Uterus (tissue), 4 donors: Measurements from ENCODE around the gene RIIAD1. TPM values are rescaled to one million over a fixed set of nuclear protein-coding genes. Genes with fewer than 3 reads are reported as not detected.

ENCODE experiments used
- DNase-seq, 2 donors: peaks; one replicate each; pipeline ENCODE4 v3.0.0-alpha.2; 2019 to 2020
- H3K27ac ChIP-seq, 2 donors: fragments of 200-600 bp; sonication (generic); 1 replicate in 1 of 2; 2 replicates in 1 of 2; pipeline ENCODE4 v1.5.1; 2016 to 2018
- H3K27me3 ChIP-seq, 2 donors: fragments of 200-600 bp; sonication (generic); one replicate each; pipeline ENCODE4 v1.5.1; 2018 to 2019; ENCODE audit warnings: control low read depth in 1 of 2
- H3K36me3 ChIP-seq, 2 donors: fragments of 200-600 bp; sonication (generic); one replicate each; pipeline ENCODE4 v1.5.1; 2019; ENCODE audit warnings: control low read depth in 1 of 2
- H3K4me1 ChIP-seq, 2 donors: fragments of 200-600 bp; sonication (generic); one replicate each; pipeline ENCODE4 v1.5.1; 2018 to 2019; ENCODE audit warnings: control low read depth in 1 of 2
- H3K4me3 ChIP-seq, 2 donors: fragments of 200-600 bp; sonication (generic); 1 replicate in 1 of 2; 2 replicates in 1 of 2; pipeline ENCODE4 v1.5.1; 2018 to 2019; ENCODE audit warnings: mild to moderate bottlenecking in 1 of 2
- H3K9me3 ChIP-seq, 2 donors: fragments of 200-600 bp; sonication (generic); one replicate each; pipeline ENCODE4 v1.5.1; 2019; ENCODE audit warnings: control low read depth in 1 of 2
- POLR2A ChIP-seq, 2 donors: fragments of 450-650 bp; IDR thresholded peaks; one replicate each; pipeline ENCODE4 v1.6.1; 2016; ENCODE audit warnings: antibody characterized with exemption in 2 of 2, mild to moderate bottlenecking in 1 of 2, moderate library complexity in 1 of 2
- intact Hi-C: fragments of 100-400 bp; cut with DNase I; formaldehyde crosslinking; loops from one replicate; pipeline ENCODE4 v1.15.1; 2023; ENCODE audit warnings: low total_unique reads
- total RNA-seq, 4 donors: library from RNA; depleted of rRNA in 3 of 4; stranded (reverse); fragments of >200 nt in 3 of 4; gene quantifications; one replicate each; pipeline versions ENCODE4 v1.1.0 to v1.2.4, GENCODE V29; 2014 to 2023
- TF ChIP-seq, protein P1 (sequence below), 4 experiments: fragments of 200-600 bp in 2 of 4; fragments of 450-650 bp in 2 of 4; sonication (generic) in 2 of 4; IDR thresholded peaks; one replicate each; pipeline ENCODE4 v1.5.1; 2016 to 2019; ENCODE audit warnings: antibody characterized with exemption in 4 of 4, mild to moderate bottlenecking in 2 of 4, moderate library complexity in 1 of 4
- donor health status: DM: yes; HTN: yes; CAD: no.

Gene RIIAD1
- total RNA-seq, 4 donors from 2014 or later: 1.1 to 4.3 TPM; not detected in 2

DNA sequence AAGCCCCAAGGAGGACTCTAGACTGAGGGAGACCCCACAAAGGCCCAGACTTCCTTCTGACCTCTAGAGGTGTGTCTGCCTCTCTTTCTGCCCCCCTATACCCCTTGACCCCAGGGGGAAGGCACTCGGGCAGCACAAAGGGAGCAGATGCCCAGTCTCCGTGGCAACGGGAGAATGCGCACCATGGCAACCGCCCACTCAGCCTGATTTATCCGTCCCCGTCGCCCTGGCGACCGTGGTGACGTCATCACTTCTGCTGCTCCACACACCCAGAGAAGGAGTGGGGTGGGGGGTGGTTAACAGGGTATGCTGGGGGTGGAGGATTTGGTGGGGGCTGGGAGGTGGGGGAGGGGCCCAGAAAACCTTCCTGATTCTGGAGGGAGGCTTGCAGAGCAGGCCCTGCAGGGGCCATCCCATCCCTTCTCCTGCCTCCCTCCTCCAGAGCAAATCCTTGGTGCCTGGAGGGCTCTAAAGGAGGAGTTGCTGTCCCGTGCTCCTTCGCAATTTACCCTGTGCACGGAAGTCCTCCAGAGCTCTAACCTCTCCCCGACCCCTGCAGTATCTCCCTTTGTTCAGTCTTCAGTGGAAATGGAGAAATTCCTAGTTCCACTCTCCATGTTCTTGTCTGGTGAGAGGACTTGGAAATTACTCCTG lies 11.0 kb upstream of the RIIAD1 start:
- Histone ChIP-seq H3K4me3 (no peak overlapping the region), H3K4me1 (no peaks in the 10 kb centered on the region), H3K27ac (no peak overlapping the region), H3K36me3 (no peaks in the 10 kb centered on the region), H3K9me3 (no peaks in the 10 kb centered on the region), H3K27me3 (no peaks in the 10 kb centered on the region)
- intact Hi-C loops: no loop called here
- TF ChIP-seq POLR2A (IDR thresholded peaks at IDR 0.05): no peak
- TF ChIP-seq, protein P1, sequence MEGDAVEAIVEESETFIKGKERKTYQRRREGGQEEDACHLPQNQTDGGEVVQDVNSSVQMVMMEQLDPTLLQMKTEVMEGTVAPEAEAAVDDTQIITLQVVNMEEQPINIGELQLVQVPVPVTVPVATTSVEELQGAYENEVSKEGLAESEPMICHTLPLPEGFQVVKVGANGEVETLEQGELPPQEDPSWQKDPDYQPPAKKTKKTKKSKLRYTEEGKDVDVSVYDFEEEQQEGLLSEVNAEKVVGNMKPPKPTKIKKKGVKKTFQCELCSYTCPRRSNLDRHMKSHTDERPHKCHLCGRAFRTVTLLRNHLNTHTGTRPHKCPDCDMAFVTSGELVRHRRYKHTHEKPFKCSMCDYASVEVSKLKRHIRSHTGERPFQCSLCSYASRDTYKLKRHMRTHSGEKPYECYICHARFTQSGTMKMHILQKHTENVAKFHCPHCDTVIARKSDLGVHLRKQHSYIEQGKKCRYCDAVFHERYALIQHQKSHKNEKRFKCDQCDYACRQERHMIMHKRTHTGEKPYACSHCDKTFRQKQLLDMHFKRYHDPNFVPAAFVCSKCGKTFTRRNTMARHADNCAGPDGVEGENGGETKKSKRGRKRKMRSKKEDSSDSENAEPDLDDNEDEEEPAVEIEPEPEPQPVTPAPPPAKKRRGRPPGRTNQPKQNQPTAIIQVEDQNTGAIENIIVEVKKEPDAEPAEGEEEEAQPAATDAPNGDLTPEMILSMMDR (IDR thresholded peaks at IDR 0.05): no peak
- no peak for DNase-seq

DNA sequence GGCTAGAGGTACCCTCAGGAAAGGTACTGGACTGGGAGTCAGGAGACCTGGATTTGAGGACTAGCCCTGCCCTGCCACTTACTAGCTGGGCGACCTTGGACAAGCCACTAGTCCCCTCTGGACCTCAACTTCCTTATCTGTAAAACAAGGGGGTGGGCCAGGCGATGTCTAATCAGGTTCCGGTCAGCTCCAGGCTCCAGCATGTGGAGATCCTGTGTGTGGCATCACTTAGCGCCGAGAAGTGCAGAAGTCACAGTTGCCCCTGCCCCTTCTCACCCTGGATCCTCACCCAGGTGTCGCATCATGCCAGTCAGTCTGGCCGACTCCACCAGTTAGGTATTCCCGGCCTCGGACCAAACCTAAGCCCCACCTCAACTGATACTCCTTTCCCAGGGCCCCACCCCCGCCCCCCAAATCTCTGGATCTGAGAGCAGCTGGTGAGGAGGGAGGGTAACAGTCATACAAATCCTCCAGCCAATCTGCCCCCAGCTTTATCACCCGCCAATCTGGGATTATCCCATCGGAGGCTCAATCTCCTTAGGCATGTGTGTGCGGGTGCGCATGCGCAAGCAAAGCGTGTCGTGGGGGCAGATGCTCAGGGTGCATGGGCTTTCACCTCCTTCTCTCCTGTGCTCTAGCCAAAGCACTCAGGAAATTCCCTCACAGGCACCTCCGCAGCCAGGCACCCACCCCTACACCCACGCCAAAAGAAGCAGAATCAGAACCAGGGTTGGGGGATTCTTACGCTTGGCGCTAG lies 10.1 kb upstream of the RIIAD1 start:
- TF ChIP-seq, protein P1 (IDR thresholded peaks at IDR 0.05): no peak
- TF ChIP-seq POLR2A (IDR thresholded peaks at IDR 0.05): no peak
- no peaks in the 10 kb centered on the region for H3K9me3 ChIP-seq
- H3K4me1 ChIP-seq: no peaks in the 10 kb centered on the region
- DNase-seq: no peak
- no peaks in the 10 kb centered on the region for H3K36me3 ChIP-seq
- no peak overlapping the region for H3K27ac ChIP-seq
- intact Hi-C loops: no loop called here
- H3K4me3 ChIP-seq: no peak overlapping the region
- no peaks in the 10 kb centered on the region for H3K27me3 ChIP-seq

DNA sequence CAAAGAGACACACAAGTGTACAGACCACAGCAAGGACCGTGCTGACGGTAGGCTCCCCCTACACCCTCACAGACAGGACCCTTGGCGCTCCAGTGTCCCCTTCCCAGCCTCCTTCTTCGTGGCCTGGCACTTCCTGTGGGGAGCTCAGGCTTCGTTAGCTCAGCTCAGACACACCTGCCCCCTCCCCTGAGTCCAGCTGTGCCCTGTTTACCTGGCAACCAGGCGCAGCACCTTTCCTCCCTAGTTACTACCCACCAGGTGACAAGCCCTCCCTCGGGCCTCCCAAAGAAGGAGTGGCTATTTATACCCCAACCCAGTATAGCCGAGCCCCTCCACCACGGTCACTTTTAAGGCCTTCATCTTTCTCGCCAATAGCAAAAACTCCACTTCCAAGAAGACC lies 9.4 kb upstream of the RIIAD1 start:
- H3K4me1 ChIP-seq: no peaks in the 10 kb centered on the region
- DNase-seq: no peak
- intact Hi-C loops: no loop called here
- H3K36me3 ChIP-seq: no peaks in the 10 kb centered on the region
- no peaks in the 10 kb centered on the region for H3K9me3 ChIP-seq
- no peak overlapping the region for H3K4me3 ChIP-seq
- no peak overlapping the region for H3K27ac ChIP-seq
- no peak for TF ChIP-seq POLR2A (IDR thresholded peaks at IDR 0.05)
- TF ChIP-seq, protein P1 (IDR thresholded peaks at IDR 0.05): no peak
- no peaks in the 10 kb centered on the region for H3K27me3 ChIP-seq

DNA sequence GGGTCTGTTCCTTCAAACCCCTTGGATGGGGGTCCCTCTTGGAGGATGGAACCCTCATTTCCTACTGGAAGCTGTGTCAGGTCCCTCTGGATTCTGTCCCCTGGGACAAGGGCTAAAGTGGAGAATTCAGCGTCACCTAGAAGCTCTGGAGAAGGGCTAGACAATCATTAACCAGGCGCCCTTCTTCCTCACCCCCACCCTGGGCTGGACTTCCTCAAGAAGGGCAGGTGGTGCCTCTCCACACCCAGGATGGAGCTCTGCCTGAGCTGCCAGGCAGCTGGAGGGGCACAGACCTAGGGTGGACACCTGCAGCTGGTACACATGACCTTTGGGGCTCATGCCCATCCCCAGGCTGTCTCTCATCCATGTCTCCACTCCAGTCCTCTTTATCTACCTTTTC lies 8.3 kb upstream of the RIIAD1 start:
- Histone ChIP-seq H3K9me3 (no peaks in the 10 kb centered on the region), H3K4me1 (no peaks in the 10 kb centered on the region), H3K27me3 (no peaks in the 10 kb centered on the region), H3K27ac (no peak overlapping the region), H3K4me3 (no peak overlapping the region), H3K36me3 (no peaks in the 10 kb centered on the region)
- DNase-seq: no peak
- intact Hi-C loops: no loop called here
- TF ChIP-seq, protein P1 (IDR thresholded peaks at IDR 0.05): no peak
- no peak for TF ChIP-seq POLR2A (IDR thresholded peaks at IDR 0.05)

DNA sequence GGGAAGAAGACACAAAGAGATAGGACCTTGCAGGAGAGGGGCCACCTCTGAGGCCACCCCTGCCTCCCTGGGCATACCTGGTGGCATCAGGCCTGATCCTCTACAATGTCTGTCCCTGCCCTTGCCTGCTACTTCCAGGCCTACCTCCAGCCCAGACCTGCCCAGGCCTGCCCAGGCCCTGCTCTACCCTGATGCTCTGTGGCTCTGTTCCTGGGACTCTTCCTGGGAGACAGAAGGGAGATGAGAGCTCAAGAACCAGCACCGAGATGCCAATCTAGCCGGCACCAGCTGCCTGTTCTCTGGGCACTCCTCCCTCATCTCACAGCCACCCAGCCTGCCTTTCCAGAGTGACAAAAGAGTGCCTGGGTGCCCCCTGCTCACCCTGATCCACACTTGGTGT lies 7.4 kb upstream of the RIIAD1 start:
- no peak overlapping the region for H3K27ac ChIP-seq
- H3K9me3 ChIP-seq: no peaks in the 10 kb centered on the region
- H3K36me3 ChIP-seq: no peaks in the 10 kb centered on the region
- no peak overlapping the region for H3K4me3 ChIP-seq
- TF ChIP-seq, protein P1 (IDR thresholded peaks at IDR 0.05): no peak
- TF ChIP-seq POLR2A (IDR thresholded peaks at IDR 0.05): no peak
- H3K4me1 ChIP-seq: no peaks in the 10 kb centered on the region
- H3K27me3 ChIP-seq: no peaks in the 10 kb centered on the region
- intact Hi-C loops: no loop called here
- DNase-seq: no peak
